Urinary bladder (tissue), 4 donors: ENCODE measurements around the gene PSMA1. TPM values are rescaled to one million over a fixed set of nuclear protein-coding genes. Genes with fewer than 3 reads are reported as not detected.
"Not testable (repeated sequence)": the region's sequence is repeated elsewhere in the genome, so short reads cannot be mapped to it uniquely, and the experiment has no call there.

Source experiments
- DNase-seq: peaks from one replicate; pipeline ENCODE4 v3.0.0-alpha.2; 2015; ENCODE audit errors: extremely low spot score
- H3K27ac ChIP-seq: one replicate; pipeline ENCODE4 v1.5.1; 2013; ENCODE audit warnings: low read depth, mild to moderate bottlenecking, moderate library complexity
- H3K36me3 ChIP-seq: one replicate; pipeline ENCODE4 v1.6.1; 2013; ENCODE audit warnings: mild to moderate bottlenecking, moderate library complexity; ENCODE audit not compliant: insufficient read depth
- H3K4me1 ChIP-seq: one replicate; pipeline ENCODE4 v1.6.1; 2013; ENCODE audit warnings: mild to moderate bottlenecking, moderate library complexity; ENCODE audit not compliant: insufficient read depth
- H3K4me3 ChIP-seq: one replicate; pipeline ENCODE4 v1.5.1; 2013; ENCODE audit warnings: low read depth, low read length
- WGBS: extraction: QIAGEN DNeasy Blood & Tissue Kit; methylation state at CpG from one replicate; pipeline ENCODE4 v1.1.7; 2013; 5-methylcytosine and 5-hydroxymethylcytosine counted together
- polyA plus RNA-seq: library from polyadenylated mRNA; stranded (reverse); fragments of 200-250 nt; gene quantifications from one replicate; pipeline ENCODE4 v1.2.3, GENCODE V29; 2013
- total RNA-seq: library from RNA; depleted of rRNA; stranded (reverse); fragments of >200 nt; gene quantifications from one replicate; pipeline ENCODE4 v1.2.3, GENCODE V29; 2014
- donor health status: healthy with polysubstance abuse.
- donor health status: healthy.

The PSMA1 gene
- total and polyA plus RNA-seq, 2 donors, result 122 to 134 TPM

- DNase-seq, result no peak
- Histone ChIP-seq H3K27ac (no peak overlapping the region), H3K4me3 (no peak overlapping the region), H3K36me3 (no peaks in the 10 kb centered on the region), H3K4me1 (no peaks in the 10 kb centered on the region)
Observed at GRCh38 chr11:14542324-14542723, 22.1 kb upstream of the PSMA1 start.

DNA sequence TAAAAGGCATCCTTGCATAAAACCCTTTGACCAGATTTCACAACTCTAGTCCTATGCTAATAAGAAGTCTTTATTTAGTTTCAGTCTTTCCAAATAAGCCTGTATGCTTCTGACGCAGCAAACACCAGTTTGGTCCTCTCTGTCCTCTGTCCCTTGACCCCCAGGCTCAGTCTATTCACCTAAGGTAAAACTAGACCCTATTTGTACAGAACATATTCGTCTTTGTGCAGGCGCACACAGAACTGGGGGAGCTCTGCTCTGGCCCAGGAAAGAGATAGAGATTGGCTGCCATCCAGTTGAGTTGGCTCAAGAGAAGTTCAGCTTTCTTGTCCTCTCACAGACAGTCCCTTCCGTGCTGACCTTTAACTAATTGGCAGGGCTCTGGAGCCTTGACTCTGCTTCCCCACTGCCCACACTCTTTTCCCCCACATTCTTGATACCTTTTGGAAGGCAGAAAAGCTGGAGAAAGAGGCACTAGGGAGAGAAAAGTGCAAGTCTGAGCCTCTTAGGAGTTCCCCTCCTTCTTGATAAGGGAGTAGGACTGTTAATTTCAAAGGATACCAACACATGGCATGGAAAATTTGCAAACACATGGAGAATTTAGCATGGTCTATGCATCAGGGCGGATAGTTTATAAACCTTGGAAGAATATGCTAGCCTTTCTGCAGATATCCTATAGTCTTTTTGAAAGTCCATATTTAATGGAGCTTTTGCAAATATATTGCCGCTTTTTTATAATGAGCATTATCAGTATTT lies 21.2 kb upstream of the PSMA1 start:
- Histone ChIP-seq H3K4me1 (no peaks in the 10 kb centered on the region), H3K4me3 (no peak overlapping the region), H3K27ac (no peak overlapping the region), H3K36me3 (no peaks in the 10 kb centered on the region)
- 47% methylated on average over 6 of the region's 6 CpGs for WGBS
- no peak for DNase-seq

GRCh38 chr11:14539982-14540421 lies 19.8 kb upstream of the PSMA1 start:
- Histone ChIP-seq H3K4me3 (no peak overlapping the region), H3K4me1 (no peaks in the 10 kb centered on the region), H3K27ac (no peak overlapping the region), H3K36me3 (no peaks in the 10 kb centered on the region)
- DNase-seq, result no peak
- 66% methylated on average over 4 of the region's 4 CpGs for WGBS

- no peaks in the 10 kb centered on the region for H3K36me3 ChIP-seq
- 77% methylated on average over 3 of the region's 3 CpGs for WGBS
- no peak overlapping the region for H3K4me3 ChIP-seq
- no peaks in the 10 kb centered on the region for H3K4me1 ChIP-seq
- no peak overlapping the region for H3K27ac ChIP-seq
- no peak for DNase-seq
Observed at GRCh38 chr11:14538926-14539554, 18.9 kb upstream of the PSMA1 start.

DNA sequence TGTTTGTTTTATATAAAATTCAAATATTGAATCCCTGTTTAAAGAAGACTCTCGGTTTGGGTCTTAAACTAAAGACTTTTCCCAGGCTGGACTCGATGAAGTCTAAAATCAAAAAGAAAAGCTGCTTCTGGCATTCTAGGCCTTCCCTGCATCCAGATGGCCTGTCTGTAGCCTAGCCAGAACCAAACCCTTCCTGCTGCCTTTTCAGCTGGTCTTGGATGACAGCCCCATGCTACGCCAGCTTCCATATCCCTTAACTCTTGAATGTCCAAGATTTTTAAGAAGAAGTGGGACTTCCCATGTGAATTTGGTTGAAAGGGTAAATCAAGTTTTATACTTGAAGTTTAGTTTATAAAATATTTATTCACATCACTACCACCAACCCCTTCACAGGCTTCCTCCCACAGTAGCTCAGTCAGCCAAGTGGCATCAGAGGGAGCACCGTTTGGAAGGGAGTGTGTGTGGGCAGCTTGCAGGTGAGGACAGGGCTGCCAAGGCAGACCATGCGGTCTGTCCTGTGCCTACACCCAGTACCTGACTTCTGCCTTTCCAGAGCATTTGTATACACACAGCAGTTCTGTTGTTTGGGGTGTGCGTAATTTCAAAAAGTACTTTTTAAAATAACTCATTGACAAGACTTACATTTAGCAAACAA lies 18.2 kb upstream of the PSMA1 start:
- Histone ChIP-seq H3K27ac (no peak overlapping the region), H3K36me3 (no peaks in the 10 kb centered on the region), H3K4me1 (no peaks in the 10 kb centered on the region), H3K4me3 (no peak overlapping the region)
- WGBS, result 54% methylated on average over 6 of the region's 6 CpGs
- no peak for DNase-seq

- no peak for DNase-seq
- 17% methylated on average over 5 of the region's 5 CpGs for WGBS
- H3K27ac ChIP-seq, result no peak overlapping the region
- H3K4me3 ChIP-seq, result no peak overlapping the region
- H3K4me1 ChIP-seq, result no peaks in the 10 kb centered on the region
- H3K36me3 ChIP-seq, result no peaks in the 10 kb centered on the region
Observed at GRCh38 chr11:14537134-14537599, 17.0 kb upstream of the PSMA1 start.

GRCh38 chr11:14535166-14535565 lies 15.0 kb upstream of the PSMA1 start:
- not testable (repeated sequence) for H3K27ac ChIP-seq, H3K36me3 ChIP-seq, H3K4me3 ChIP-seq, H3K4me1 ChIP-seq, DNase-seq
- 97% methylated on average over 4 of the region's 4 CpGs for WGBS

DNA sequence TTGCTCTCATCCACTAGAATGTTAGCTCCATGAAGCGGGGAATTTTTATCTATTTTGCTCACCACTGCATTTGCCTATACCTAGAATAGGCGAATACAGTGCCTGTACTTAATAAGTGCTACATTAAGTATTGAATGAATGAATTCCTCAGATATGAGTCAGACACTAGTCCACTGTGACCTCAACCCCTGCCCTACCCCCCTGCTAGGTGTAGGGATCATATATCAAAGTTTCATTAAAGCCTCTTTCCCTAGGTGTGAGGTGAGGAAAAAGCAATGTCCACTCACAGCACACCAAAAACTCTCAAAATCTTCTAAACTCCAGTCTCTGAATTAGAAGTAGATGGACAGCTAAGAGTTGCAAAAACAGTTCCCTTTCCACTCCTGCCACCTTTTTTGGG lies 9.8 kb upstream of the PSMA1 start:
- Histone ChIP-seq H3K4me1 (no peaks in the 10 kb centered on the region), H3K4me3 (no peak overlapping the region), H3K27ac (no peak overlapping the region), H3K36me3 (no peaks in the 10 kb centered on the region)
- 99% methylated on average over 2 of the region's 2 CpGs for WGBS
- DNase-seq, result no peak

GRCh38 chr11:14529321-14529720 lies 9.1 kb upstream of the PSMA1 start:
- DNase-seq, result no peak

DNA sequence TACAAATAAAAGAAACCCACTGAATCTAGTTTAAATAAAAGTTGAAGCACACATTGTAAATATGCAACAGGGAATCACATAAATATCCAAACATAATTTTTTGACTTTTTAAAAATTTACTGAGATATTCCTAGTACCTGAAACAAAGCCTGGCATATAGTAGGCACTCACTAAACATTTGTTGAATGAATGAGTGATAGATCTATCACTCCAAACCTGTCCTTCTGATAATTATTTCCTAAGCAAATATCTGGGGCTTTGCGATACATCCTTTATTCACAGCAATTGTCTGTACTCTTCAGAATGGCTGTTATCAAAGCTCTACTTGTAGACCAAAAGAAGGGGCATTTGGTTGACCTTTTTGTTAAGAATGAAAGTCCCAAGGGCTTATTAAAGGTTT lies 2.6 kb upstream of the PSMA1 start:
- no peaks in the 10 kb centered on the region for H3K4me1 ChIP-seq
- 99% methylated on average over 1 of the region's 1 CpG for WGBS
- no peak overlapping the region for H3K27ac ChIP-seq
- DNase-seq, result no peak
- H3K4me3 ChIP-seq, result no peak overlapping the region
- no peaks in the 10 kb centered on the region for H3K36me3 ChIP-seq

More at GRCh38 chr11:14529321-14529720, 9.1 kb upstream of the PSMA1 start:
- H3K36me3 ChIP-seq, result no peaks in the 10 kb centered on the region
- H3K4me3 ChIP-seq, result no peak overlapping the region
- no peak overlapping the region for H3K27ac ChIP-seq
- 90% methylated on average over 3 of the region's 3 CpGs for WGBS
- H3K4me1 ChIP-seq, result no peaks in the 10 kb centered on the region

DNA sequence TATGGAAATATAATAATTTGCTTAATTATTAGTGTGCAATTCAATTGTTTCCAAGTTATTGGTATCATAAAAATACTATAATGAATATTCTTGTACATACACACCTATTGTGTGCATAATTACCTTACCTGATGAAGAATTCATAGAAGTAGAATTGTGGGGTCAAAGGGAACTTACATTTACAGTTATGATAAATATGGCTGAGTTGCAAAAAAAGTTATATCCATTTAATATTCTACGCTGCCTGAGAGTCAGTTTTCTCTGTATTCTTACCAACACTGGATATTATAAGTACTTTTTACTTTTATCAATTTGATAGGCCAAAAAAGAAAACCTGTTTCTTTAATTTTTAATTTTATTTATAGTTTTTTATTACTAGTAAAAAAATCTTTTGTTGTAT lies 2.1 kb upstream of the PSMA1 start:
- H3K36me3 ChIP-seq, result no peaks in the 10 kb centered on the region
- H3K4me3 ChIP-seq, result no peak overlapping the region
- WGBS, result 100% methylated on average over 1 of the region's 1 CpG
- no peak for DNase-seq
- H3K4me1 ChIP-seq, result no peaks in the 10 kb centered on the region
- H3K27ac ChIP-seq, result no peak overlapping the region

DNA sequence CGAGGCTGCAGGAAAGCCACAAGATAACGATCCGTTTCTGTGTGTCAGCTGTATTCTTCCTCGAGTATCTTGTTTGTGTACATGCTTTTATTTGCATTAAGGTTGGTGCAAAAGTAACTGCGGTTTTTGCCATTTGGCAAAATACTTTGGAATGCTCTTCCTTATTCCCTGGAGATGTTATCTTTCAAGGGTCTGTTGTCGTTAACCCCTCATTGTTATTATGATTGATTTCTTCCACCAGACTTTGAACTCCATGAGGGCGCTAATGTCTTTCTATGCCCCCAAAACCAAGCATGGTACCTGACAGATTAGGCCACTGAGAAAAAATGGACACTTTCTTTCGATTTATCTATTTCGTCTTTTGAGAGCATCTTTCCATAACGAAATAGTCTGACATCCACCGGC lies 563 bp upstream of the PSMA1 start:
- DNase-seq, result no peak
- Histone ChIP-seq H3K27ac (no peak overlapping the region), H3K4me1 (no peaks in the 10 kb centered on the region), H3K36me3 (peaks cover 1% of the 10 kb centered on the region), H3K4me3 (peak overlapping the region; percentile 85)
- 16% methylated on average over 11 of the region's 11 CpGs for WGBS

DNA sequence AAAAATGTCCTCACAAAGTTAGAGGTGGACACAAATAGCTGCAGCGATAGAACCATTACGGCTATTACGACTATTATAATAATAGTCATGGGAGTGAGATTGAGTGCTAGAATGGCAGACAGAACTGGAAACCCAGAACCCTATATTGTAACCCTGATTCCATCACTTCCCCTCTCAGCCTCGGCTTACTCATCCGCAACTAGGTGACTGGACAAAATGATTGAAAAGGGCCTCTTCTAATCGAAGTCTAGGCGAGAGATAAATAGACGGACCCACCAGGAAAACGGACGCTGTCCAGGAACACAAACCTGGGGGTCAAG lies 629 bp downstream of the PSMA1 start:
- Histone ChIP-seq H3K27ac (peak overlapping the region; percentile 77), H3K4me1 (no peaks in the 10 kb centered on the region), H3K4me3 (peak overlapping the region; percentile 85), H3K36me3 (peaks cover 1% of the 10 kb centered on the region)
- 1% methylated on average over 10 of the region's 10 CpGs for WGBS
- DNase-seq, result no peak

DNA sequence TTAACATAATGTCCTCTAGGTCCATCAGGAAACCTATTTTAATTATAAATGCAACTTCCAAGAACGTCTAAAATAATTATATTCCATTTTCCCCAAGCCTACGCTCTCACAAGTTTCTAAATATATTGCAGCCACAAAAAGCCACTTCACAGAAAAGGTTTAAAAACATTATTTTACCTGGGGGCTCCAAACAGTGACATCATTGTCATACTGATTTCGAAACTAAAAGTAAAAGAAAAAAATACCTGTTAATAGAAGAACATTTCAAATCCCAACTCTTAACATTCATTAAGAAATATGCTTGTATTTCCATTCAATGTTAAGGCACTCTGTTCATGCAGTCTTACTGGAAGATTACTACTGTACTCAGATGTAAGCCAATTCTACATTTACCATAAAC lies 1.4 kb downstream of the PSMA1 start:
- WGBS, result 88% methylated on average over 3 of the region's 3 CpGs
- Histone ChIP-seq H3K4me1 (no peaks in the 10 kb centered on the region), H3K4me3 (peak overlapping the region; percentile 85), H3K36me3 (peaks cover 1% of the 10 kb centered on the region), H3K27ac (no peak overlapping the region)
- no peak for DNase-seq
